GM21737 (cell line): ENCODE results near the gene STK32C.
A peak's percentile ranks its signal among the peaks of the same experiment; 100 is the strongest.
"Not testable (repeated sequence)": the region's sequence is repeated elsewhere in the genome, so short reads cannot be mapped to it uniquely, and the experiment has no call there.

Experiments
- ATAC-seq: cut with Tn5 transposase; IDR thresholded peaks from one replicate; pipeline ENCODE4 v1.9.1; 2021; ENCODE audit warnings: mild to moderate bottlenecking, moderate library complexity; ENCODE audit not compliant: unreplicated experiment

STK32C gene

DNA sequence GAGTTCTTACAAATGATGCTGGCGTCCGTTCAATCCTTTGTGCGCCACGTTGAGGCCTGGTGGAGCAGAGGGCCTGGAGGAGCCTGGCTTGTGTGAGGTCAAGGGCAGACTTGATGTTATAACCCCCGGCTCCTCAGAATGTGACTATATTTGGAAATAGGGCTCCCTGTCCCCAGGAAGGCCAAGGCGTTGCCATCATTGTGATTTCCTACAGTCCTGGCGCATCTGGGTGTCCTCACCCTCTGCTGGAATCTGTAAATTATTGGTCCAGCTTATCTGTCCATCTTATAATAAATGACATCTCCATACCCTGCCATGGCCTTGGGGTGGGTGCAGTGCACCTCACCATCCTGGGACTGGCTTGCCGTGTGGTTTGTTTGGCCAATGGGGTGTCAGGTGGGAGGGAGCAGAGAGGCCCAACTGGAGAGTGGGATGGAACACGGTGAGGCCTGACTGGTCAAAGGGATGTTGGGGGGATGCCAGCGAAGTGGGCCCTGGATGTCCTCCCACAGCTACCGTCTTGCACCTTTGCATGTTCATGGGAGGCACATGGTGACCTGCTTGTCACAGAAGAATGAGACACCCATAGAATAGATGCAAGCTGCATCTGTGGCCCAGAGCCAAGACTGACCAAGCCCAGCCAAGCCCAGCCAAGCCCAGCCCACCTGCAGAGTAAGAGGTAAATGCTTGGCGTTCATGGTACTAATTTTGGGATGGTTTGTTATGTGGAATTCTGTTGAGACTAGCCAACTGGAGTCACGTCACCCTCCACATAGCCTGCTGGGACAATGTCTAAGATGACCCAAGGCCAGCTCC lies 13.1 kb upstream of the STK32C start:
- no peak for ATAC-seq

DNA sequence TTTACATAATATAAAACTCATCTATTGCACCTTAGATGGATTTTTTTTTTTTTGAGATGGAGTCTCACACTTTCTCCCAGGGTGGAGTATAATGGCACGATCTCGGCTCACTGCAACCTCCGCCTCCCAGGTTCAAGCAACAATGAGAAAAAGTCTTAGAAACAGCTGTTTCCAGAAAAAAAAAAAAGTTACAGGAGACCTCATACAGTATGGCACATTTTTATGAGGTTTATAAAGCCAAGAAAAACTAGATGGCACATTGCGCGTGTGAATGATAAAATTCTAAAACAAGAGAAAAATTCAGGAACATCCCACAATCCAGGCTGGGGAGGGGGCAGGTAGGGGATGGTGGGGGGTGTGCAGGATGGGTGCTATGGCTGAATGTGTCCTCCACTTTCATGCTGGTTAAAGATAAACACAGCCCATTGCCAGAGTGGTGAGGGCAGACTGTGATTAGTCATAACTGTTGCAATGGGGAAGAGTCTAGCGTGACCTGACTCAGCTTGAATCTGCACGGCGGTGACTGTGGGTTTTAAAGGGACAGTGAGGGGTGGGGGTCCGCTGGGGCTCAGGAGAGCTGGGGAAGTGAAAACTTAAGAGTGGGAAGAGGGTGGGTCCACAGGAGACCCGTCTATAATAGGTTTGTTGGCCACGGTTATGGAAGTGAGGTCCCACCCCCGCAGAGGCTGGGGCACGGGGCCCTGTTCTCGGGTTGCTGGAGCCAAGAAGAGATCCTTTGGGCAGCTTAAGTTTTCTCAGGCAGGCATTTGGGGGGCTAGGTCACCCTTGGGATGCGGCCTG lies 12.3 kb upstream of the STK32C start:
- ATAC-seq, result peak; percentile 99

DNA sequence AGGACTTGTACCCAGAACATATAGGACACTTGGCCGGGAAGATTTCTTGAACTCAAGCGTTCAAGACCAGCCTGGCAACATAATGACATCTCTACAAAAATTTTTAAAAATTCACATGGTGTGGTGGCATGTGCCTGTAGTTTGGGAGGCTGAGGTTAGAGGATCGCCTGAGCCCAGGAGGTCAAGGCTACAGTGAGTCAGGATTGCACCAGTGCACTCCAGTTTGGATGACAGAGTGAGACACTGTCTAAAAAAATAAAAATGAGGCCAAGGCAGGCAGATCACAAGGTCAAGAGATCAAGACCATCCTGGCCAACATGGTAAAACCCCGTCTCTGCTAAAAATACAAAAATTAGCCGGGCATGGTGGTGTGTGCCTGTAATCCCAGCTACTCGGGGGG lies 9.7 kb upstream of the STK32C start:
- not testable (repeated sequence) for ATAC-seq

DNA sequence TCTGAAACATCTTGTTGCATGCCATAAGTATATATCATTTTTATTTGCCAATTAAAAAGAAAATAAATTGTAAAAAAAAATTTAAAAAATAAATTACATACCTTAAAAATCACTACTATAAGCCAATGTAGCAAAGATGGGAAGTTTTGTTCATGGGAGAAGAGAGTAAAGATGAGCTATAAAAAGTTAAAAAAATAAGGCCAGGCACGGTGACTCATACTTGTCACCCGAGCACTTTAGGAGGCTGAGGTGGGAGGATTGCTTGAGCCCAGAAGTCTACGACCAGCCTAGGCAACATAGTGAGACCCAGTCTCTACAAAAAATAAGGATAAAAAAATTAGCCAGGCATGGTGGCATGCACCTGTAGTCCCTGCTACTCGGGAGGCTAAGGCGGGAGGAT lies 8.4 kb upstream of the STK32C start:
- ATAC-seq, result no peak

DNA sequence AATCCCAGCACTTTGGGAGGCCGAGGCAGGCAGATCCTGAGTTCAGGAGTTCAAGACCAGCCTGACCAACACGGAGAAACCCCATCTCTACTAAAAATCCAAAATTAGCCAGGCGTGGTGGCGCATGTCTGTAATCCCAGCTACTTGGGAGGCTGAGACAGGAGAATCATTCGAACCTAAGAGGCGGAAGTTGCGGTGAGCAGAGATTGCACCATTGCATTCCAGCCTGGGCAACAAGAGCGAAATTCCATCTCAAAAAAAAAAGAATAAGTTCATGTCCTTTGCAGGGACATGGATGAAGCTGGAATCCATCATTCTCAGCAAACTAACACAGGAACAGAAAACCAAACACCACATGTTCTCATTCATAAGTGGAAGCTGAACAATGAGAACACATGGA lies 7.1 kb upstream of the STK32C start:
- not testable (repeated sequence) for ATAC-seq

DNA sequence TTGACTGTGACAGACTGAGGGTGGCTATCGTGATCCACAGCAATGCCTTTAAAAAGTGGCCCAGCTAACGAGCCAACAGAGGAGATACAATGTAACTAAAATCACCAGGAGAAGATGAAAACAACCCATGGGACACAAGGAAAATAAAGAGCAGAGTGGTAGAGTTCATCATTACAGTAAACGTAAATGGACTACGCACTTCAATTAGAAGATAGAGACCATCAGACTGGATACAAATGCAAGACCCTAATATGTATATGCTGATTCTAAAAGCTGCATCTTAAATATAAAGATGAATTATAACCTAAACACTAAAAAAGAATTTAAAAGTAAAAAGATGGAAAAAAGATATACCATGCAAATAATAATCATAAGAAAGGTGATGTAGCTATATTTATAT lies 6.6 kb upstream of the STK32C start:
- no peak for ATAC-seq

DNA sequence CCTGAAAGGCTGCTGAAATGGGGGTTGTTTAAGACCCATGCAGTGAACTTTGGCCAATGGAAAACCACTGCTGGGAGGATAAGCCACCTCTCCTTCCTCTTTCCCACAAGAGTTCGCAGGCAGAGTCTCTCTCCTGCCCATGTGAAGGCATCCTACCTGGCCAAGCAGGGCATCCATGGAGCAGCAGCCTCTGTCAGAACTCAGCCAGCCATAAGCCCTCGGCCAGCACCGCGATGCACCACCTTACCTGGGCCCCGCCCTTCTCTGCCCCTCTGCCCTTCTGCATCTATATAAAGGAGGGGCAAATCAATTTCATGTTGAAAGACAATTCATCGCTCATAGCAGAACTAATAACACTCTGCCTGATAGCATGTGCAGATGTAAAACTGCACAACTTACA lies 6.1 kb upstream of the STK32C start:
- no peak for ATAC-seq

DNA sequence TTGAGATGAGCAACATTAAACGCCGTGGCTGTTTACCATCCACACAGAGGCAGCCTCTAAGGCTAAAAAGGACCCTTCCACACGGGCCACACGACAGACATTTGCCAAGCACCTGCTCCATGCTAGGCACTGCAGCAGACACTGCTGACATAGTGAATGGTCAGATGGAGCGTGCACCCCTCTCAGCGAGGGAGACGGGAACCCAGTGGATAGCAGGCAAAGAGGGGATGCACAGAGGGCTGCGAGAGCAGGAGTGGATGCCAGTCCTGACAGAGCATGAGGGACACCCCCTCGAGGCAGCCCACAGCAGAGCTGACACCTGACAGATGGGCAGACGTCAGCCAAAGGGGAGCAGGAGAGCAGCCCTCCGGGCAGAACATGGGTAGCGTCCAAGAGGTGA lies 5.6 kb upstream of the STK32C start:
- ATAC-seq, result no peak

DNA sequence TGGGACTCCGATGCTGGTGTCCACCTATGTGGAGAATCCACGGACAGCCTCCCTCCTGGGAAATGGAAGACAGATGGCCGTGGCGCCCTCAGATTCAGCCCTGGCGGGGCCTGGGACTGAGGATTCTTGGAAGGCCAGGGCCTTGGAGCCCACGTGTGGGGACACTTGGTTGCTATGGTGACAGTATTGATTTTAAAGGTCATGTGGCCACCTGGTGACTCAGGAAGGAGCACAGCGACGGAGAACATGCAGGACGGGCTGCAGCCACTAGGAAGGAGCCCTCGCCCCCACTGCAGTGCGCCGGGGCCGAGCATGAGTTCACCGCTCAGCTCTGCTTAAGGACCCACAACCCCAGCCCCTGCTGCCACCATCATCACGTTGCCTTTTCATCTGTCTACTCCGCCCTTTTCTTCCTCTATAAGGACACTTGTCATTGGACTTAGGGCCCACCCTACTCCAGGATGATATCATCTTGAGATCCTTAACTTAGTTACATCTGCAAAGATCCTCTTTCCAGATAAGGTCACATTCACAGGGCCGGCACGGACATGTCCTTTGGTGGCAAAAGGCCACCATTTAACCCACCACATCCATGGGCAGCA lies 3.7 kb upstream of the STK32C start:
- no peak for ATAC-seq

DNA sequence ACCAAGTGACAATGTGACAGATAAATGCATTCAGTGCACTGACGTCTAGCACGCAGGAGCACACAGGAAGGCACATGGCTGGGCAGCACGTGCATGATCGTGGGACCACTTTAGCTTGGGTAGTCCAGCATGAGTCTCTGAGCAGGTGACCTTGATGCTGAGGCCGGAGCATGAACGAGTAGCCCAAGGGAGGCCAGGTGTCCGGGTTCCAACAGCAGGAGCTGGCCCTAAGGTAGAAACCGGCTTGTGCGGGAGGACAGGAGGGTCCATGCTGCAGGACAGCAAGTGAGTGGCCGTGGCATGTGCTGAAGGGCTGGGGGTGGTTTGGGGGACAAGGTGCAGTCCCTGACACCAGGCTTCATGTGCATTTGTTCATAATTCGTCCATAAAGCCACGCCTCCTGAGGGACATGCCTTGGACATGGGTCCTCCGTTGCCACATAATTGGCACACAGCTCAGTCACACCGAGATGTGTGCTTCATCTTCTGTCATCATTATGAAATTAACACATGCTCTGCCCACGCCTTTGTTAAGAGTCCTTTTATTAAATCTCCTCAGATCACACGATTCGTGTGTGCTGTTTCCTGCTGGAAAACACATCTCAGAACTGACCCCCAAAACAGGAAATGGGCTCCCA lies 3.1 kb upstream of the STK32C start:
- no peak for ATAC-seq

DNA sequence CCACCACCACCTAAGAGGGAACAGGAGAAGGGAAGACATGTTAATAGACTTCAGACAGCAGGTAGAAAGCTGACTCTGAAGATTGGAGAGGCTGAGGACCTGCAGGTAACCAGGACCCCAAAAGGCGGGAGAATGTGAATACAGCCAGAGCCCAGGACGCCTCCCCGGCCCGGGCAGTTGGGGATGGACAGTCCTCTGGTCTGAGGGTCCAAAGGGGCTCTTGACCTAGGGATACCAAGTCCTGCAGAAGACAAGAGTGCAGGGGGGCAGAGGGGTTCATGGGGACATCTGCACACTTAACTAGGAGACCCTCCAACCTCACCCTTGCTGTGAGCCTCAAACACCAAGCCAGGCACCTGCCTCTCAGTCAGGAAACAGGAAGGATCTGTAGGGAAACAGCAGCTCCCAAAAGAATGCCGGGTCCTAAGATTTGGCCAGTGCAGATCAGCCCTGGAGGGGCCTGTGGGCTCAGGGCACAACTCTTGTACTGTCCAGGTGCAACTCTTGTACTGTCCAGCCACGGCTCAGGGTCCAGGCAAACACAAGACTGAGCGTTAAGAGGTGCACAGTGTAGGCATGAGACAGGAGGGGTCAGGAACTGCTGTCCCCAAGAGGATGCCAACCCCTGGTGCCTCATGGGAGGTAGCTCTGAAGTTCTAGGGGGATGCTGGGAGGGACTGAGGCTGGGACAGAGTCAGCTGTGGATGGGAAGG lies 2.3 kb upstream of the STK32C start:
- ATAC-seq, result no peak

DNA sequence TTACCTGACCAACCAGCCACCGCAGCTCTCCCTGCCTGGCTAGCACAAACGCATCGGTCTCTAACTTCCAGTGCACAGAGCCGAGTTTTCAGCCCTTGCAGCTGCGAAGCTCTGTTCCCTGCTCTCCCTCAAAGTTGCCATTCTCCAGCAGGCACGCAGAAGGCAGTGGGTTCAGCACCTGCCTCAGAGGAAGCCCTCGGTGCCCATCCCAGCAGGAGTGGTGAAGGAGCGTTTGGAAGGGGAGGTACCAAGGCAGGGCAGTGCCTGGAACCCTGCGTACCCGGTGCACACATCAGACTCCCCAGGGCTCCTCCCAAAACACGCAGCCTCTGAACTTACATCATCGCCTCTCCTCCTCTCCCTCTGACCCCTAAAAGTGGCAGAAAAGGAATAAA lies 1.7 kb upstream of the STK32C start:
- ATAC-seq, result no peak

DNA sequence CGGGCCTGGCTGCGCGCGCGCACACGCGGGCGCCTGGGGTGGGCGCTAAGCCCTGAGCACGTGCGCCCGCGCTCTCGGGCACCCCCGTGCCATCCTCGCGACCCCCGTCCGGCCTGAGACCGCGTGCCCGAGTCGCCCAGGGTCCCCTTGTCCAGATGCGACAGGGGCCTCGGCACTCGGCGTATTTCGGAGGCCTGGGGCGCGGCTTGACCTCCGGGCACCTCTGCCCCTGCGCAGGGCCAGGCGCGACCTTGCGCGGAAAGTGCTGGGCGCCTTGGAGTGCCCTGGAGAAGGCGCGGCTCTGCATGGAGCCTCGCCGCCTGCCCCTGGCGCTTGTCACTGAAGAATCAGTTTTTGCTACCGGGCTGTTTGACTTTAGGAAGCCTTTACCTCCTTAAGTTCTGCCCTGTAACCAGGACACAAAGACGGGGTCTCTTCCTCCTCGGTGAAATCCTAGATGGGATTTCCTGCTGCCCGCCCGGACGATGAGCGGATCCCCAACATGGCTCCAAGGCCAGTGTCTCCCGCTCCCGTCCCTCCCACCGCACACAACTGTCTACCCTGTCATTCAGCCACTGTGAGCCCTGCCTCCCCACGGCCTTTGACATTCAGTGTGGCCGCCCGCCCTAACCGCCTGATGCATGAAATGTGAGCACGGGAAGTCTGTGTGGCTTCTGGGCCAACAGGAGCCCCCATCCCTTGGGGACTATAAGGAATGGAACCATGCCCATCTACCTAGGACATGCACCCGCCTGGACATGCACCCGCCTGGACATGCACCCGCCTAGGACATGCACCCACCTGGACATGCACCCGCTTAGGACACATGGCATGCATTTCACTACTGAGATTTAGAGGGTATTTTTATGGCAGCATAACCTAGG lies 1.1 kb upstream of the STK32C start:
- no peak for ATAC-seq

DNA sequence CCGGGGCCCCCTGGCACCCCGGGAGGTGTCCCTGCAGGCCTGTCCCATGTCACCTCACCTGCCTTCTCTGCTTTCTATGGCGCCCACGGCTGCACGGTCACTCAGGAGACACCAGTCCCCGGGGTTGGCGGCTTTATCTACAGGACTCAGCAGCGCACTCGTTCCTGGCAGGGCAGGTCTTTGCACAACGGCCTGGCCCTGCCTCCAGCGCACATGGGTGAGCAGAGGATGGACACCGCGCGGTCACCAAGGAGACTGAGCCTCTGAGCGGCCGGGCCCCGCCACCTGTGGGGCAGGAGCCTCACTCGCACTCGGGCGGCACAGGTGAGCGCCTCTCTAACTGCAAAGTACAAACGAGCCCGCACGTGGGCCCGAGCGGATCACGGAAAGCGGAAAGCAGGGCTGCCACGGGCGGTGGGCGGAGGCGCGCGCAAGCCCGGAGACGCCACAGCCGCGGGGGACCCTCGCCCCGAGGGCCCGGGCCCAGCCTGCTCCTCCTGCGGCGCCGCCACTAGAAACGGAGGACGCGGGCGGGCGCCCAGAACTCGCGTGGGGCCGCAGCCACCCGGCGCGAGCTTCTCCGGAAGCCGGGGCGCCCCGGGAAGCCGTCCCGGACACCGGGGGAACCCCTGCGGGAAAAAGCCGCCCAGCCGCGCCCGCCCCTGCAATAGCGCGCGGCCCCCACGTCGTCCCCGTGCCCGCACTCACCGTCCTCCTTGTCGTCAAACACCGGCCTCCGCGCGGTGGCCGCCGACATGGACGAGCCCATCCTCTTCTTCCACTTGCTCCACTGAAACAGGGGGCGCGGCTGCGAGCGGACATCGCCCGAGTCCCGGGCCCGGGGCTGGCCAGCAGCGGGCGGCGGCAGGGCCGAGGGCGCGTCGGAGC lies 642 bp downstream of the STK32C start:
- no peak for ATAC-seq

DNA sequence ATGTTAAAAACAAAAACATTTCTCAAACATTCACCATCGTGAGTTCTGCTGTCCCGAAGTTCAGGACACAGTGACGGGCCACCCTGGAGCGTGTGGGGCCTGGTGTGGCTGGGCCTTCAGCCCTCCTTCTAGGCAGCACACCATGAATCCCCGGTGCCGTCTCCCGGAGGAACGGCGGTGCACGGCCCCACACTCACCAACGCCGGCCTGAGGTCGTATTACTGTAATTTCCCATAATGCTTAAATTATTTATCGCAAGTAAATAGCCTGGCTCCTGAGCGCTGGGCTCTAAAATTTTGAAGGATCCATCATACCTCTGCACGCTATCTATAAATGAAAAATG lies 1.4 kb downstream of the STK32C start:
- no peak for ATAC-seq

DNA sequence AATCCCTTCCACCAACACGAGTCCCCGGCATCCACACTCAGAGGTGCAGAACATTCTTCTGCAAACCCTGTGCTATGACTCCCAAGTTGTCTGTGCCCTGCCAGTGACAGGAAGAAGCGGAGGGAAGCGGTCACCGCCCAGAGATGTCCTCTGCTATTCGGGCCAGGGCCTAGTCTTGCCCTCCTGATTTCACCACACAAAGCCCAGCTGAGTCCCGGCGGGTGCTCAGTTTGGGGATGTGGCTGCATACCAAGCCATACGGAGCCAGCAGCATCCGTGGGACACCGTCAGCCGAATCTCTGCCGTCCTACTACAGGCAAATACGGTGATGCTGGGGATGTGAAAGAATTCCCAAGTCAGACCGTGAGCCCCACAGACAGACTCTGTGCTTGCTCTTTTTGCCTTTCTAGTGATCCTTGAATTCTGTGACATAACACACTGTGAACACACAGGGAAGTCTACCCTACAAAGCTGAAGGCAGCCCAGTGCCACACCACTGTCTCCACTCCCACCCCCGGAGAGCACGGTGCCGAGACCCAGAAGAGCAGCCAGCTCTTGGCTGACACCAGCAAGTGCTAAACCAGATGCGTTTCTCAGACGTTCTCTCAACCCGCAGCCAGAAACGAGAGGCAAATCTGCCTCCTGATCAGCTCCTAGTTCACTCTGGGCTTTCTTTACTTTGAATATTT lies 2.0 kb downstream of the STK32C start:
- ATAC-seq, result no peak

DNA sequence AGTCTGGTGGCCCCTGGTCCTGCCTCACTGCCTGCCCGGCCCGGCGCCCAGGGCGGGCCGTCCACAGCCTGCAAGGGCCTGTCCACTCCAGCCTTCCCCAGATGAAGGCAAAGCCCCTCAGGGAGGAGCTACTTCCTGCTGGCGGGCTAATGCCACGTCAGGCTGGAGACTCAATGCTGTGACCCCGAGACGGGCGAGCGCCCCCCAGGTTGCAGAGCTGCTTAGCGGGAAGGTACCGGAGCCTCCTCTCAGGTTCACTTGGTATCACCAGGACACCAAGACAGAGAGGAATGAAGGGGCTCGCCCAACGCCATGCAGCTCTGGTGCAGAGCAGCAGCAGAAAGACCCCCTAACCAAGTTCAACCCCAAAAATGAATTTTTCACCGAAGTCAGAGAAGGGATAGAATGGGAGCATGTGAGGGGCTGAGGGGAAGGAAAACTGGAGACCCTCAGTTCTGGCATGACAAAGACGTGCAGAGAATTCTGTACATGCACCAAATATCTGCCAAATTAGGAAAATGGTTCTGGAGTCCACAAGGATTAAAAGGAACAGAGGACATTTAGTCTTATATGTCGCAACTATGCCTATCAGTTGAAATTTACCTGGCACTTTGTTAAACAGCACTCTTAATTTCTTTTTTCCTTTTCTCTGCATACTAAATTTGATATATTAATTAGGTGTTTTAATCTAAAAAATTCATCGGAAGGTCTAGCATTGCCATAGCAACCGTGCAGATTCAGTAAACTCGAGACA lies 2.8 kb downstream of the STK32C start:
- no peak for ATAC-seq
